H9 (cell line): ENCODE measurements around the gene PRRT2. TPM values are rescaled to one million over a fixed set of nuclear protein-coding genes. Genes with fewer than 3 reads are reported as not detected.

ENCODE experiments used
- DNase-seq: peaks from one replicate; pipeline ENCODE4 v3.0.0-alpha.2; 2017
- H2AFZ ChIP-seq: one replicate; pipeline ENCODE4 v1.6.1; 2013; ENCODE audit warnings: mild to moderate bottlenecking, low read length, control low read depth, moderate library complexity
- H2AK5ac ChIP-seq: 2 replicates; pipeline ENCODE4 v1.6.1; 2013; ENCODE audit warnings: low read length, control low read depth, mixed read lengths; ENCODE audit not compliant: insufficient read length
- H2BK120ac ChIP-seq: one replicate; pipeline ENCODE4 v1.6.1; 2013; ENCODE audit warnings: low read depth, mild to moderate bottlenecking, low read length, control low read depth, inconsistent platforms; ENCODE audit not compliant: poor library complexity, severe bottlenecking
- H2BK12ac ChIP-seq: 2 replicates; pipeline ENCODE4 v1.6.1; 2013; ENCODE audit warnings: low read length, control low read depth, mixed read lengths, low read depth; ENCODE audit not compliant: insufficient read length
- H2BK15ac ChIP-seq: 2 replicates; pipeline ENCODE4 v1.6.1; 2013; ENCODE audit warnings: low read depth, low read length, control low read depth
- H2BK20ac ChIP-seq: one replicate; pipeline ENCODE4 v1.6.1; 2013; ENCODE audit warnings: low read depth, mild to moderate bottlenecking, low read length, control low read depth, inconsistent platforms; ENCODE audit not compliant: poor library complexity, severe bottlenecking
- H2BK5ac ChIP-seq: 2 replicates; pipeline ENCODE4 v1.6.1; 2013; ENCODE audit warnings: low read length, control low read depth, mixed read lengths; ENCODE audit not compliant: insufficient read length
- H3K14ac ChIP-seq: 2 replicates; pipeline ENCODE4 v1.6.1; 2013; ENCODE audit warnings: low read length, control low read depth; ENCODE audit not compliant: insufficient read depth
- H3K18ac ChIP-seq: 2 replicates; pipeline ENCODE4 v1.6.1; 2013; ENCODE audit warnings: low read depth, mild to moderate bottlenecking, mixed read lengths, low read length, control low read depth; ENCODE audit not compliant: insufficient read length
- H3K23ac ChIP-seq: 2 replicates; pipeline ENCODE4 v1.6.1; 2013; ENCODE audit warnings: low read length, control low read depth, mixed read lengths, low read depth; ENCODE audit not compliant: insufficient read length
- H3K23me2 ChIP-seq: 2 replicates; pipeline ENCODE4 v1.6.1; 2013; ENCODE audit warnings: low read depth, mild to moderate bottlenecking, mixed read lengths, low read length, control low read depth; ENCODE audit not compliant: insufficient read length, poor library complexity, severe bottlenecking
- H3K27ac ChIP-seq: 2 replicates; pipeline ENCODE4 v1.5.1; 2013; ENCODE audit warnings: low read length, control low read depth, mixed read lengths, low read depth; ENCODE audit not compliant: insufficient read length
- H3K27me3 ChIP-seq: 2 replicates; pipeline ENCODE4 v1.6.1; 2013; ENCODE audit warnings: low read length, control low read depth, inconsistent platforms; ENCODE audit not compliant: insufficient read depth
- H3K4ac ChIP-seq: 2 replicates; pipeline ENCODE4 v1.6.1; 2013; ENCODE audit warnings: low read depth, mild to moderate bottlenecking, control low read depth, inconsistent platforms, low read length, moderate library complexity
- H3K4me1 ChIP-seq: 2 replicates; pipeline ENCODE4 v1.6.1; 2013; ENCODE audit warnings: low read length, control low read depth, inconsistent platforms; ENCODE audit not compliant: insufficient read depth
- H3K4me2 ChIP-seq: 2 replicates; pipeline ENCODE4 v1.6.1; 2013; ENCODE audit warnings: low read length, control low read depth, mixed read lengths; ENCODE audit not compliant: insufficient read length, insufficient read depth
- H3K56ac ChIP-seq: 2 replicates; pipeline ENCODE4 v1.6.1; 2013; ENCODE audit warnings: low read depth, mild to moderate bottlenecking, mixed read lengths, low read length, control low read depth; ENCODE audit not compliant: insufficient read length
- H3K79me1 ChIP-seq: 2 replicates; pipeline ENCODE4 v1.6.1; 2013; ENCODE audit warnings: low read depth, mild to moderate bottlenecking, moderate library complexity, low read length, control low read depth, inconsistent platforms; ENCODE audit not compliant: insufficient read depth, poor library complexity, severe bottlenecking
- H3K79me2 ChIP-seq: 2 replicates; pipeline ENCODE4 v1.6.1; 2013; ENCODE audit warnings: low read length, control low read depth, inconsistent platforms; ENCODE audit not compliant: insufficient read depth
- H3K9ac ChIP-seq: 2 replicates; pipeline ENCODE4 v1.6.1; 2013; ENCODE audit warnings: low read length, control low read depth, mixed read lengths; ENCODE audit not compliant: insufficient read length; ENCODE audit errors: extremely low read depth
- H3K9me3 ChIP-seq: one replicate; pipeline ENCODE4 v1.6.1; 2013; ENCODE audit warnings: low read depth, low read length, inconsistent platforms; ENCODE audit not compliant: control insufficient read depth
- H3T11ph ChIP-seq: one replicate; pipeline ENCODE4 v1.6.1; 2013; ENCODE audit warnings: mild to moderate bottlenecking, low read length, control low read depth, inconsistent platforms
- H4K20me1 ChIP-seq: one replicate; pipeline ENCODE4 v1.6.1; 2013; ENCODE audit not compliant: control insufficient read depth, insufficient read length, insufficient read depth
- H4K5ac ChIP-seq: 2 replicates; pipeline ENCODE4 v1.6.1; 2013; ENCODE audit warnings: low read depth, mild to moderate bottlenecking, mixed read lengths, low read length, control low read depth; ENCODE audit not compliant: insufficient read length
- H4K8ac ChIP-seq: replicated peaks from 2 replicates; pipeline ENCODE4 v1.6.1; 2013; ENCODE audit warnings: low read length, control low read depth, mixed read lengths, low read depth; ENCODE audit not compliant: insufficient read length
- H4K91ac ChIP-seq: 2 replicates; pipeline ENCODE4 v1.6.1; 2013; ENCODE audit warnings: low read depth, mild to moderate bottlenecking, moderate library complexity, mixed read lengths, low read length, control low read depth; ENCODE audit not compliant: insufficient read length
- H3K27ac Mint-ChIP-seq, 3 experiments: 2 replicates in 2 of 3; 3 replicates in 1 of 3; pipeline ENCODE4 v1.8.0; 2020 to 2021; ENCODE audit warnings: mixed read lengths in 3 of 3, mild to moderate bottlenecking in 1 of 3, moderate library complexity in 1 of 3
- H3K27me3 Mint-ChIP-seq: 2 replicates; pipeline ENCODE4 v1.8.0; 2021; ENCODE audit warnings: low read depth, mild to moderate bottlenecking, moderate library complexity, mixed read lengths
- H3K36me3 Mint-ChIP-seq, 3 experiments: 2 replicates in 2 of 3; 3 replicates in 1 of 3; pipeline ENCODE4 v1.8.0; 2020 to 2021; ENCODE audit warnings: low read depth in 3 of 3, mixed read lengths in 3 of 3; ENCODE audit not compliant: insufficient read depth in 1 of 3
- H3K4me1 Mint-ChIP-seq, 2 experiments: 2 replicates each; pipeline ENCODE4 v1.8.0; 2020; ENCODE audit warnings: mixed read lengths in 2 of 2
- H3K4me3 Mint-ChIP-seq, 2 experiments: 2 replicates in 1 of 2; 3 replicates in 1 of 2; pipeline ENCODE4 v1.8.0; 2020 to 2021; ENCODE audit warnings: mild to moderate bottlenecking in 2 of 2, mixed read lengths in 2 of 2, moderate library complexity in 1 of 2
- H3K9me3 Mint-ChIP-seq, 2 experiments: 2 replicates in 1 of 2; 3 replicates in 1 of 2; pipeline ENCODE4 v1.8.0; 2020; ENCODE audit warnings: mild to moderate bottlenecking in 2 of 2, mixed read lengths in 2 of 2, moderate library complexity in 1 of 2
- CTCF ChIP-seq: fragments of 200-600 bp; sonication (generic); conservative IDR thresholded peaks from 3 replicates; pipeline ENCODE4 v1.8.0; 2021; ENCODE audit warnings: antibody characterized with exemption, mild to moderate bottlenecking
- WGBS: extraction: QIAGEN DNeasy Blood & Tissue Kit; methylation state at CpG from one replicate; pipeline ENCODE4 v1.1.7; 2013; ENCODE audit warnings: missing lambda C conversion rate, low lambda C conversion rate, mixed read lengths; ENCODE audit not compliant: insufficient read length; ENCODE audit errors: extremely low coverage; 5-methylcytosine and 5-hydroxymethylcytosine counted together
- total RNA-seq: library from RNA; stranded (reverse); gene quantifications from 2 replicates; pipeline ENCODE4 v1.2.1, GENCODE V29; 2021

PRRT2 gene
- total RNA-seq, 1 experiment from 2014 or later: 14.6 TPM

- Histone ChIP-seq H3K79me2 (peaks cover 2% of the 10 kb centered on the region; the same call in 1 of the 2 replicates), H4K20me1 (no peaks in the 10 kb centered on the region), H4K5ac (no peak overlapping the region), H3K4me1 (no peaks in the 10 kb centered on the region; the same call in 1 of the 2 replicates), H2AFZ (no peak overlapping the region), H2BK120ac (no peak overlapping the region), H3K27me3 (no peaks in the 10 kb centered on the region), H3K4me2 (no peak overlapping the region), H2BK5ac (no peak overlapping the region), H4K8ac (no peak overlapping the region), H2BK12ac (no peak overlapping the region), H3K23ac (no peak overlapping the region), H3K79me1 (no peaks in the 10 kb centered on the region), H3K9ac (no peak overlapping the region), H3K18ac (no peak overlapping the region), H3K56ac (no peak overlapping the region), H3T11ph (no peak overlapping the region), H3K23me2 (peaks cover 19% of the 10 kb centered on the region), H2AK5ac (no peak overlapping the region), H2BK20ac (no peak overlapping the region), H2BK15ac (no peak overlapping the region), H3K27ac (no peak overlapping the region), H4K91ac (no peak overlapping the region), H3K14ac (no peak overlapping the region), H3K9me3 (no peaks in the 10 kb centered on the region), H3K4ac (no peak overlapping the region)
- WGBS: no CpG with 5 or more reads among the region's 8 CpGs
- Mint-ChIP-seq H3K9me3 (no peaks in the 10 kb centered on the region; a peak in 1 of 5 replicates), H3K36me3 (peaks cover 34 to 72% (median 55%) of the 10 kb centered on the region in 3 experiments), H3K4me3 (peak overlapping the region; percentile 93 to 98), H3K27me3 (peaks cover 1% of the 10 kb centered on the region), H3K4me1 (peaks cover 29 to 42% of the 10 kb centered on the region in 2 experiments), H3K27ac (peak overlapping the region; percentile 78 to 93 (median 92); a peak in 5 of 7 replicates)
- no peak for DNase-seq
- TF ChIP-seq CTCF: no peak
Measured at GRCh38 chr16:29804020-29804419, 8.0 kb upstream of the PRRT2 start.
